ENCODE data around the gene C6orf47. TPM values are rescaled to one million over a fixed set of nuclear protein-coding genes. Genes with fewer than 3 reads are reported as not detected.
A peak's percentile ranks its signal among the peaks of the same experiment; 100 is the strongest.

Gene C6orf47
- total and polyA plus RNA-seq, 2 of the 13 experiments (the other 11 are each of a cell fraction or from before 2014, with no cell fraction given): 1.7 to 18.1 TPM

GRCh38 chr6:31622684-31623091 is 37.9 kb downstream of the C6orf47 start (continued):
- TF ChIP-seq ZGPAT (CRISPR knock-in tag; IDR thresholded peaks at IDR 0.05): no peak
- no peak for TF ChIP-seq ZNF776 (CRISPR knock-in tag; IDR thresholded peaks at IDR 0.05)
- no peak for TF ChIP-seq ZNF138 (CRISPR knock-in tag; IDR thresholded peaks at IDR 0.05; ENCODE audit: low read depth)
- TF ChIP-seq HBP1 (CRISPR knock-in tag; IDR thresholded peaks at IDR 0.05; ENCODE audit: low read depth): no peak
- TF ChIP-seq RFXANK (CRISPR knock-in tag; IDR thresholded peaks at IDR 0.05): no peak
- TF ChIP-seq ISL2 (CRISPR knock-in tag; IDR thresholded peaks at IDR 0.05): no peak
- TF ChIP-seq ZNF251 (CRISPR knock-in tag; IDR thresholded peaks at IDR 0.05): no peak
- TF ChIP-seq NCOA5 (CRISPR knock-in tag; IDR thresholded peaks at IDR 0.05): no peak
- no peak for TF ChIP-seq MED8 (CRISPR knock-in tag; IDR thresholded peaks at IDR 0.05; ENCODE audit: insufficient replicate concordance)

GRCh38 chr6:31621991-31622390 is 38.6 kb downstream of the C6orf47 start:
- POLR2A ChIA-PET: interaction anchor here (0.5 to 4.8 kb wide), 9 partner anchors 11 to 208 kb away, joined by 3 to 78 read pairs (median 5); partner anchors contain the start of genes APOM, BAG6, C6orf47 and CSNK2B
- Histone ChIP-seq H3K4me2 (ENCODE audit: low read depth, low read length) (peak overlapping the region; percentile 98), H4K20me1 (ENCODE audit: insufficient read depth, low read length) (peaks cover 11% of the 10 kb centered on the region; the same call in 1 of the 2 replicates), H3K4me3 (replicated peaks in 1 of 3; ENCODE audit: insufficient read depth in 1 of 3, low read depth in 2 of 3, low read length in 3 of 3) (peak overlapping the region; percentile 83 to 100 (median 99)), H3K36me3 (replicated peaks in 1 of 2; ENCODE audit: control insufficient read depth in 1 of 2, insufficient read depth in 2 of 2, low read length in 2 of 2) (peaks cover 34 to 45% of the 10 kb centered on the region in 2 experiments), H3K4me1 (ENCODE audit: insufficient read depth, low read length) (peaks cover 21% of the 10 kb centered on the region), H3K27me3 (ENCODE audit: control insufficient read depth in 1 of 2, insufficient read depth in 2 of 2, low read length in 2 of 2) (no peaks in the 10 kb centered on the region; a peak in 1 of 5 replicates), H3K79me2 (ENCODE audit: insufficient read depth, low read length) (peaks cover 37% of the 10 kb centered on the region), H3K9me3 (ENCODE audit: low read length) (no peaks in the 10 kb centered on the region), H2AFZ (ENCODE audit: low read length) (no peak overlapping the region), H3K9ac (ENCODE audit: insufficient read depth, low read depth, low read length) (peak overlapping the region; percentile 97), H3K27ac (ENCODE audit: extremely low read length, insufficient read depth, low read length) (peak overlapping the region; percentile 98)
- no peak for DNase-seq (ENCODE audit: low spot score)
- no TSS peak for BruUV-seq (replicated peaks)
- ATAC-seq: no peak
- TF ChIP-seq ZNF660 (CRISPR knock-in tag; IDR thresholded peaks at IDR 0.05; ENCODE audit: borderline replicate concordance, low read depth) (no peak), DNMT1 (CRISPR knock-in tag; IDR thresholded peaks at IDR 0.05) (no peak), ZNF609 (CRISPR knock-in tag; IDR thresholded peaks at IDR 0.05; ENCODE audit: borderline replicate concordance) (0 out of 2 replicates have a peak, but pooled peaks have one; percentile 21), KDM5A (IDR thresholded peaks at IDR 0.05; ENCODE audit: borderline replicate concordance, low read length) (0 out of 2 replicates have a peak, but pooled peaks have one; percentile 2)
- FAIRE-seq: no peak
- WGBS (ENCODE audit: low lambda C conversion rate): 29% methylated on average over 4 of the region's 4 CpGs
- in situ Hi-C loops (cut with HindIII; ENCODE audit: extremely low pct_ligation_motif_present, low pct_unique_long_range_greater_than_20kb): no loop called here
- intact Hi-C loops (cut with micrococcal nuclease; ENCODE audit: unreplicated experiment): loop anchor here (5.0 kb wide), 1 partner anchor 45 kb away; the partner anchor contains the start of genes CSNK2B and LY6G5B
- CTCF ChIA-PET (ENCODE audit: low intra/inter-chr PET ratio, low total read pairs): no interaction called here

All from HepG2 (cell line).